Heart right ventricle (tissue), 16 donors: ENCODE measurements around the gene PRKRA. TPM values are rescaled to one million over a fixed set of nuclear protein-coding genes. Genes with fewer than 3 reads are reported as not detected.

Experiments
- ATAC-seq, 8 donors: fragments of 200-7000 bp; cut with Tn5 transposase; one replicate each; pipeline ENCODE4 v1.9.1; 2020; ENCODE audit warnings: mild to moderate bottlenecking in 8 of 8, moderate library complexity in 8 of 8, moderate number of reproducible peaks in 1 of 8
- DNase-seq, 2 donors: peaks; one replicate each; pipeline ENCODE4 v3.0.0-alpha.2; 2020
- H3K27ac ChIP-seq, 10 donors: fragments of 200-600 bp; sonication (generic) in 2 of 10; one replicate each; pipeline versions ENCODE4 v1.5.0 to v1.8.0; 2020 to 2022; ENCODE audit warnings: mild to moderate bottlenecking in 3 of 10
- H3K27me3 ChIP-seq, 7 donors: fragments of 200-600 bp; one replicate each; pipeline ENCODE4 v1.8.0; 2021 to 2022; ENCODE audit warnings: mild to moderate bottlenecking in 2 of 7
- H3K36me3 ChIP-seq, 9 donors: fragments of 200-600 bp; sonication (generic) in 1 of 9; one replicate each; pipeline versions ENCODE4 v1.5.0 to v1.8.0; 2020 to 2022; ENCODE audit warnings: mild to moderate bottlenecking in 2 of 9
- H3K4me1 ChIP-seq, 9 donors: fragments of 200-600 bp; sonication (generic) in 1 of 9; one replicate each; pipeline versions ENCODE4 v1.5.0 to v1.8.0; 2020 to 2022; ENCODE audit warnings: mild to moderate bottlenecking in 4 of 9
- H3K4me3 ChIP-seq, 10 donors: fragments of 200-600 bp; sonication (generic) in 2 of 10; one replicate each; pipeline versions ENCODE4 v1.5.0 to v1.8.0; 2020 to 2022; ENCODE audit warnings: mild to moderate bottlenecking in 7 of 10, moderate library complexity in 2 of 10
- H3K9me3 ChIP-seq, 11 donors: fragments of 200-600 bp in 10 of 11; sonication (generic) in 2 of 11; one replicate each; pipeline versions ENCODE4 v1.5.0 to v1.8.0; 2013 to 2022; ENCODE audit warnings: mild to moderate bottlenecking in 2 of 11, control low read depth in 1 of 11, moderate library complexity in 1 of 11
- CTCF ChIP-seq, 9 donors: fragments of 200-600 bp; sonication (generic) in 2 of 9; IDR thresholded peaks; one replicate each; pipeline versions ENCODE4 v1.5.0 to v1.8.0; 2021 to 2022; ENCODE audit warnings: antibody characterized with exemption in 9 of 9, mild to moderate bottlenecking in 5 of 9, moderate library complexity in 1 of 9
- WGBS, 2 donors: extraction: QIAGEN DNeasy Blood & Tissue Kit; methylation state at CpG; one replicate each; pipeline ENCODE4 v1.1.7; 2013; ENCODE audit warnings: inconsistent platforms in 1 of 2; 5-methylcytosine and 5-hydroxymethylcytosine counted together
- intact Hi-C, 10 donors: fragments of 100-400 bp; cut with DNase I; formaldehyde crosslinking; loops; one replicate each; pipeline versions ENCODE4 v1.11.1 to v1.14.2; 2022
- polyA plus RNA-seq, 2 donors: library from polyadenylated mRNA; stranded (reverse); fragments of 200-250 nt; gene quantifications; one replicate each; pipeline ENCODE4 v1.2.3, GENCODE V29; 2013
- total RNA-seq, 10 donors: library from RNA; stranded (reverse); fragmentation: NEBNext Ultra II Directional in 3 of 10; extraction: Animal tissue kit (Norgen Biotek cat#: 25700) in 3 of 10; gene quantifications; one replicate each; pipeline versions ENCODE4 v1.2.1 to v1.2.4, GENCODE V29; 2021 to 2023
- donor health status: Arrhythmogenic right ventricular cardiomyopathy.
- donor health status: ischemic (EF 13 %, LVEDD 7.1; RV severe dilation, severe dysfunction).
- donor health status: healthy with polysubstance abuse.
- donor health status: DM: no; HTN: yes; CAD: no.
- donor health status: DM: no; HTN: no; CAD: no.
- donor health status: ischemic (EF 25% LVEDD 6.9; RV normal size, moderate dysfunction).
- donor health status: ischemic (EF 25% LVEDD 5.7; RV mildly dilated, moderate dysfunction).
- donor health status: healthy.
- donor health status: DM: yes; HTN: yes; CAD: no.
- donor health status: Ischemic cardiomyopathy.
- donor health status: ischemic (EF 35%, LVEDD 5.7; RV mildly dilated, moderate dysfunction).
- donor health status: nonischemic (EF 11% LVEDD 7.7; RV severe dilation, severe dysfunction).
- donor health status: DM: yes; HTN: yes; CAD: no.
- donor health status: PGD.
- donor health status: ischemic (EF 29% LVEDD 5.4; RV normal size, mild dysfunction).
- donor health status: nonischemic (EF 23%, LVEDD 6.1; RV moderate dilation, normal function).

PRKRA gene
- total and polyA plus RNA-seq, 12 donors, result 39.7 to 55.3 (median 43.9) TPM

- WGBS, 2 donors, result 91 to 94% methylated on average over 6 of the region's 6 CpGs
- H3K27me3 ChIP-seq, result no peaks in the 10 kb centered on the region
- DNase-seq, result no peak
- peaks cover 0 to 99% (median 42%) of the 10 kb centered on the region in 9 donors for H3K36me3 ChIP-seq
- no peak overlapping the region for H3K27ac ChIP-seq
- no peaks in the 10 kb centered on the region for H3K9me3 ChIP-seq
- H3K4me3 ChIP-seq, result no peak overlapping the region
- no peak for TF ChIP-seq CTCF (IDR thresholded peaks at IDR 0.05)
- intact Hi-C loops, result no loop called here
- ATAC-seq, result no peak
- no peaks in the 10 kb centered on the region for H3K4me1 ChIP-seq
Measured at GRCh38 chr2:178491612-178492011, 40.6 kb upstream of the PRKRA start.

- ATAC-seq (no peak), DNase-seq (no peak)
- 64 to 73% methylated on average over 3 of the region's 3 CpGs for WGBS, 2 donors
- Histone ChIP-seq H3K27ac (peak overlapping the region in 3 of 10 donors; percentile 32 to 34 (median 32)), H3K4me1 (peaks cover 3 to 47% (median 41%) of the 10 kb centered on the region in 9 donors), H3K9me3 (no peaks in the 10 kb centered on the region), H3K4me3 (no peak overlapping the region), H3K27me3 (no peaks in the 10 kb centered on the region), H3K36me3 (peaks cover 0 to 47% (median 7%) of the 10 kb centered on the region in 9 donors)
- no peak for TF ChIP-seq CTCF (IDR thresholded peaks at IDR 0.05)
- intact Hi-C loops, result no loop called here
Measured at GRCh38 chr2:178485356-178485755, 34.4 kb upstream of the PRKRA start.

- peak in 1 of 2 donors; percentile 64 for DNase-seq
- 46 to 51% methylated on average over 6 of the region's 6 CpGs for WGBS, 2 donors
- intact Hi-C loops, result loop anchor here in 1 of 10 donors (5.0 kb wide), 1 partner anchor 38 kb away; no protein-coding TSS in a partner anchor
Measured at GRCh38 chr2:178484245-178485041, 33.5 kb upstream of the PRKRA start.

GRCh38 chr2:178482437-178482836 lies 31.5 kb upstream of the PRKRA start:
- H3K4me1 ChIP-seq, result peaks cover 3 to 63% (median 59%) of the 10 kb centered on the region in 9 donors
- DNase-seq (no peak), ATAC-seq (no peak)
- intact Hi-C loops, result loop anchor here in 1 of 10 donors (5.0 kb wide), 1 partner anchor 40 kb away; no protein-coding TSS in a partner anchor
- peaks cover 0 to 18% (median under 1%) of the 10 kb centered on the region in 9 donors for H3K36me3 ChIP-seq
- WGBS, 2 donors, result 86% methylated on average over 4 of the region's 4 CpGs
- H3K4me3 ChIP-seq, result peak overlapping the region in 3 of 10 donors; percentile 76 to 92 (median 87)
- no peak overlapping the region for H3K27ac ChIP-seq
- H3K9me3 ChIP-seq, result no peaks in the 10 kb centered on the region
- TF ChIP-seq CTCF (IDR thresholded peaks at IDR 0.05), result no peak
- H3K27me3 ChIP-seq, result no peaks in the 10 kb centered on the region

More at GRCh38 chr2:178484245-178485041, 33.5 kb upstream of the PRKRA start:
- TF ChIP-seq CTCF (IDR thresholded peaks at IDR 0.05), result no peak
- Histone ChIP-seq H3K4me1 (peaks cover 3 to 52% (median 47%) of the 10 kb centered on the region in 9 donors), H3K9me3 (no peaks in the 10 kb centered on the region), H3K27ac (peak overlapping the region in 7 of 10 donors; percentile 8 to 45 (median 32)), H3K27me3 (no peaks in the 10 kb centered on the region), H3K4me3 (no peak overlapping the region), H3K36me3 (peaks cover 0 to 38% (median 4%) of the 10 kb centered on the region in 9 donors)
- peak in 3 of 8 donors; percentile 7 to 37 (median 36) for ATAC-seq
